ENCODE results near the gene STX3. TPM values are rescaled to one million over a fixed set of nuclear protein-coding genes. Genes with fewer than 3 reads are reported as not detected.

The STX3 gene
- 19.5 TPM for total RNA-seq

GRCh38 chr11:59754859-59755700 is at the start of gene STX3:
STX3 (plus strand) TSS chr11:59755376; CDS start chr11:59755606, 230 bp downstream.
- no peak for DNase-seq

- DNase-seq, result no peak
Measured at GRCh38 chr11:59706518-59707285, 48.5 kb upstream of the STX3 start.

GRCh38 chr11:59707371-59707770 is 47.8 kb upstream of the STX3 start:
- DNase-seq, result no peak

GRCh38 chr11:59708537-59708936 is 46.6 kb upstream of the STX3 start:
- DNase-seq, result no peak

- no peak for DNase-seq
Measured at GRCh38 chr11:59710136-59710847, 44.9 kb upstream of the STX3 start.

- DNase-seq, result no peak
Measured at GRCh38 chr11:59713745-59714144, 41.4 kb upstream of the STX3 start, which contains the start of gene OR10V1. OR10V1 (minus strand) TSS chr11:59713845; CDS start chr11:59713845, 0 bp downstream.

- no peak for DNase-seq
Measured at GRCh38 chr11:59716051-59716450, 39.1 kb upstream of the STX3 start.

GRCh38 chr11:59719556-59719955 is 35.6 kb upstream of the STX3 start:
- DNase-seq, result no peak

- DNase-seq, result no peak
Measured at GRCh38 chr11:59724066-59724465, 31.1 kb upstream of the STX3 start.

- no peak for DNase-seq
Measured at GRCh38 chr11:59727426-59727825, 27.8 kb upstream of the STX3 start.

- no peak for DNase-seq
Measured at GRCh38 chr11:59728154-59728553, 27.0 kb upstream of the STX3 start.

- no peak for DNase-seq
Measured at GRCh38 chr11:59728913-59729312, 26.3 kb upstream of the STX3 start.

- no peak for DNase-seq
Measured at GRCh38 chr11:59729834-59730233, 25.3 kb upstream of the STX3 start.

- no peak for DNase-seq
Measured at GRCh38 chr11:59730896-59731565, 24.1 kb upstream of the STX3 start.

- no peak for DNase-seq
Measured at GRCh38 chr11:59746111-59746510, 9.1 kb upstream of the STX3 start.

GRCh38 chr11:59753650-59754493 is 1.3 kb upstream of the STX3 start:
- DNase-seq, result peak; percentile 24

- DNase-seq, result no peak
Measured at GRCh38 chr11:59754494-59754858, 700 bp upstream of the STX3 start.

GRCh38 chr11:59755701-59756557 is 753 bp downstream of the STX3 start:
- DNase-seq, result no peak

GRCh38 chr11:59756558-59756840 is 1.3 kb downstream of the STX3 start:
- DNase-seq, result no peak

GRCh38 chr11:59756845-59757244 is 1.7 kb downstream of the STX3 start:
- DNase-seq, result no peak

Measured in skin of body (tissue), 2 donors.